T-helper 1 cell treated with Interleukin-12 subunit alpha and Interleukin-12 subunit beta and Interleukin-4 antibody, amounts not matched to agents 30 ng/mL and 1 ng/mL, for 36 hours (primary cell): ENCODE results near the gene MBNL2. TPM values are rescaled to one million over a fixed set of nuclear protein-coding genes. Genes with fewer than 3 reads are reported as not detected.

ENCODE experiments used
- intact Hi-C: fragments of 100-400 bp; cut with micrococcal nuclease; formaldehyde crosslinking; loops from one replicate; pipeline ENCODE4 v1.15.1; 2024
- total RNA-seq: library from RNA; stranded (reverse); gene quantifications from 2 replicates; pipeline ENCODE4 v1.2.3, GENCODE V29; 2022

The MBNL2 gene
- total RNA-seq, 1 donor from 2014 or later: 12.4 TPM

DNA sequence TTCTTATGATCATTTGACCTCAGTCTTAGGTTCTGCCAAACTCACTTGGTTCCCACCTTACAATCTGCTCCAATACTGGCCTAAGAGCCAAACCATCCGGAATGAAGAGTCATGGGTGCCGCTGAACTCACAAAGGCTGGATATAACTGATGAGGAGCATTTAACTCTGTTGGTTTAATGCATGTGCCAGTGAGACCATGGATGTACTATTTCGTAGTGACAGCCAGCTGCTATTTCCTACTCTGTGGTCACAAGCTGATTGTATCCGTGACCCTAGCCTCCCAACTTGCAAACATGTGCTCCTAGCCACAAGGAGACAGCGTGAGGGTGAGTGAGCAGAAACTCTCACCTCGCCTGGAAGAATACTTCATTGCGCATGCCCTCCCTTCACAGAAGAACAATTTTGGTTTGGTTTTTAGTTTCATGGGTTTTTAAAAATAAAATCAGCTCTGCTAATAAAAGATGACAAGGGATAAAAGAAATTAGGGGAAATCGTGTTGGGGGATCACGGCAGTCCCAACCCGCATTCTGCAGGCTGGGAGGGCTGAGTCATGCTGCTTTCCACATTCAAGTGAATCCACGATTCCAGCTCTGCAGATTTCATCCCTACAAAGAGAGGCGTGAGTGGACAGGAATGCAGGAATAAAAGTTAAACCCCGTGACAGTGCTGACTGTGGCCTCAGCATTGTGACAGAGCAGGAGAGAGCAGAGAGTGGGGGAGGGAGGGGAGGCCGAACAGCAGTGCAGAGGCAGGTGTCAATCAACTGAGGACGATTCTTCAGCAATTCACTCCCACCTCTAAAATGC, 145.1 kb downstream of the MBNL2 start:
- intact Hi-C loops: loop anchor here (5.0 kb wide), 1 partner anchor 610 kb away; no protein-coding TSS in a partner anchor

GRCh38 chr13:97369261-97369893, 147.2 kb downstream of the MBNL2 start:
- intact Hi-C loops: loop anchor here (1.0 to 5.0 kb wide), 3 partner anchors 10 to 608 kb away; no protein-coding TSS in a partner anchor

GRCh38 chr13:97371486-97372109, 149.5 kb downstream of the MBNL2 start:
- intact Hi-C loops: no loop called here

DNA sequence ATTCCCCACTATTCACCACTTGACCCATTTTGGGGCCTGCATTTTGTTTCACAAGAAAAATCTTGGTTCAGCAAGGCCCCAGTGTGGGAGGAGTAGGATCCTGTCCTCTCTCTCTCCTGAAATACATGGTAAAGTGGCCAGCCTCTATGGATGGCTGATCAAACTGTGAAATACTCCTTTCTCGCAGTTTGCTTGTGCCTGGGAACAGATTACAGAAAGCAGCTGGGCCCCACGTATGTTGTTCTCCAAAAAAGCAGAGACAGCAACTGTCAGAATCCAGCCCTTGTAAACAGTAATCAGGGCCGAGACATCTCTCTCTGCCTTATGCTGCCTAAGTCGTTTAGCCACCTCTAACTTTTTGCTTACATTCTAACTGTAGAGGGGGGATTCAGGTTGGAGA, 150.8 kb downstream of the MBNL2 start:
- intact Hi-C loops: no loop called here

GRCh38 chr13:97373787-97374186, 151.7 kb downstream of the MBNL2 start:
- intact Hi-C loops: no loop called here

DNA sequence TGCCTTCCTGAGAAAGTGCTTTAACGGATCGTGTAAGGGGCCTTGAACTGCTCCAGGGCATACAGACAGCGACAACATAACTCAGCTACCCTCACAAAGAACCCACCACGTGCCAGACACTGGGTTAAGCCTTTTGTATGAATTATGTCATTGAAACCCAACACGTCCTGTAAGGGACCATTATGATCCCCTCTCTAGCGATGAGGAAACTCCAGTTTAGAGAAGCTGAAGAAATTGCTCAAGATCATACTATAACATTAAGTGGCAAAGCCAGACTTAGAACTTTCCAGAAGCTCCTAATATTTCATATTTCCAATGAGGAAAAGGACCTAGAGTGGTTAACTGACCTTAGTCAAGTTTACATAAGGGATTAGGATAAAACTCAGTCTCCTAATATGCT, 154.8 kb downstream of the MBNL2 start:
- intact Hi-C loops: no loop called here

DNA sequence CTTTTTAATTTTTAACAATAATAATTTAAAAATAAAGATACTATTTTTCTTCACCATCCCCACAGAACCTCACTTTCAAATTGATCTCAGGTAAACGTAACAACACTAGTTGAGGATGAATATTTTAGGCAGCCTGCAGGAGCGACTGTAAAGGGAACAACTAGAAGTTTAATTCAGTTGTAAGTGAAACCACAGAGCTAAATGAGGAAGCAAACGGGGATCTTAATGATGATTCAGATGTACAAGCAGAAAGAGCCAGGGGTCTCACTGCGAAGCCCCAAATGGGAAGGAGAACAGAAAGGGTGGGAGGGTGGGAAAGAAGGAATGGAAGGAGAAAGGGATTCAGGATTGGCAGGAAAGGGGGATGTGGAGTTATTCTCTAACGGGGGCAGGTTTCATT, 157.3 kb downstream of the MBNL2 start:
- intact Hi-C loops: no loop called here

DNA sequence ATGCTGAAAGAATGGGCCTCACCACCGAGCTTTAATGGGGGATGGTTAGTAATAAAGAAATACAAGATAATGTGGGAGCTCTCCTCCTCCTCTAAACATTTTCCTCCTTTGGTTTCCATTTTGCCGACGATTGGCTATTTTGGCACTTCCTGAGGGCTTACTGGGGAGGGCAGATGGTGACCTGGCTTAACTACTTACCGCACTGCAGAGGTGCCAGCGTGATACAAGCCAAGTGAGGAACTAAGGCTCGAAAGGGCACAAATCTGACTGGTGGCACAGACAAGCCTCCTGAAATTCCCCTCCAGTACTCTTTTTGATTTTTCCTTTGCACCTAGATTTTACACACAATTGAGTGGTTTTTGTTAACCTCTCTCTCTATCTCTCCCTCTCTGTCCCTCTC, 158.6 kb downstream of the MBNL2 start:
- intact Hi-C loops: no loop called here

DNA sequence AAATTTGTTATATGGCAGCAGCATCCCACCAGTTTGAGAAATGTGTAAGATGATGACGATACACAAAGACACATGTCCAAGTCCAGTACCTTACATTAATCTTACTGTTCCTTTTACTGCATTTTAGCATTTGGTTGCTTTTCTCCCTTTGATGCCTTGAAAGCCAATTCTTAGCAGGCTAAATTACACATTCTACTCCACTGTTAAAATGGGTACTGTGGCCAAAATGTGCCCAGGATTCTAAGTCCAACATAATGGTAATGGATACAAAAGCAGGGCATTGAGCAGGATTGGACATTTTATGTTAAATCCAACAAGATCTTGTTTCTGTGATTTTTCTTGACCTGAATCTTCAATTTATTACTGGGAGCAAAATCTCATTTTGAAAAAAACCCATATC, 159.1 kb downstream of the MBNL2 start:
- intact Hi-C loops: no loop called here

DNA sequence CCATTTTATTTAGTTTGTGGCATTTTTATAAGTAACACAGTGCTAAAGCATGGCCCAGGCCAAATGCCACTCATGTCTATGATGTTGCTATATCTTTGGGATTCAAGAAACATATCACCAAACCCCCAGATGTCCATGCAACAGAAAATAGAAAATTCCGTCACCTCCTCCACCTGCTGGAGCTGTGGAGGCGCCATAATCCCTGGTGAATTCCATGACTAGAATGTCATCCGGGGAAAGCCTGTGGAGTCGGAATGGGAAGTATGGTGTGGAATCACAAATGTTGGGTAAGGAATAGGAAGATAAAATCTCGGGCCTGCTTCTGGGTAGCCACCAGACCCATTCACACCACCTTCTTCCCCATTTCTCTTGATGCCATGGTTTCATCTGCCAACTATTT, 160.1 kb downstream of the MBNL2 start:
- intact Hi-C loops: no loop called here

DNA sequence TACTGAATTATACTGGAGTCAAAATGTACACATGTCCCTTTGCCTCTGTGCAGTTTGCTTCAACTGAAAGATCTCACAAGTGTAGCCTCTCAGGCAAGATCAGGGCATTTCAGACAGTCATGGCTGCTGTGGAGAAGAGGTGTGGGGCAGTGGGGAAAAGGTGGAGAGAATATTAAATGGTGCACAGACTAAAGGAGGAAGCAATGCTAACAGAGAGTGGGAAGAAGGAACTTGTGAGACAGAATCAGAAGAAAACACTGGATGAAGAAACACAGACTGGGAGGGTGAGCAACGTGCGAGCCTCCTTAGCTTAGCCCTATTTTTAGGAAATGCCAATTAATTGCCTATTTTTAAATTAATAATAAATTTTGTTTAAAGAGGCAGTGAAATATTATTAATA, 162.2 kb downstream of the MBNL2 start:
- intact Hi-C loops: no loop called here

DNA sequence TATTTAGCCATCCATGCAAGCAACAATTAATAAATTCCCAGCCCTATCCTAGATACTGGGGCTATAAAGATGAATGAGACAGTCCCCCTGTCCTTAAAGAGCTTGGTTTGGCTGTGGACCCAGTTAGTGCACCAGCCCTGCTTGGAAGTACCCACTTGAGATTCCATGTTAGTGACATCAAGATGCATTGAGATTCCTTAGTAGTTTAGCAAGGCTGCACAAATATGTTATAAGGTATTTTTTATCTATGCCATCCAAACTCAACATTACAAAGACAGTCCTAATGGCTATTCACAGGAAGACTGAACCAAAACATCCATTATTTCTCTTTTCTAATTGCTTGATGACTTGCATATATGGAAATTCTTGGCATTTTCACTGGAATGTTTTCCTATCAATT, 163.0 kb downstream of the MBNL2 start:
- intact Hi-C loops: no loop called here

DNA sequence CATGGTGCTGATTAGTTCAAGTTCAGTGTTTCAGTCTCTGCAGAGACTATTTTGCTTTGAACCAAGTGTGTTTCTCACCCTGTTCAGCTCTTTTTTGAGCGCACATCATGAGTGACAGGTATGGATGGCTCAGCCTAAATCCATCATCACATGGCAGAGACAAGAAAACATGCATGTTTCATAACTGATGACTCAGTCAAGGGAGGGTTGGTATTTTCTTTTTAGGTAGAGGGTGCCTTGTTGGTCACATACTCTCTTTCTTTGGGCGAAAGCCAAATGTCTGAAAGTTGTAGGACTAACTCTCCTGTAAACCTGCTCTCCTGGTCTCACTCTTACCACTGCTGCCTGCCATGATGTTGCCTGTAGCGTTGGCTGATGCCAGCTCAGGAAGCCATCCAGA, 163.7 kb downstream of the MBNL2 start:
- intact Hi-C loops: no loop called here

DNA sequence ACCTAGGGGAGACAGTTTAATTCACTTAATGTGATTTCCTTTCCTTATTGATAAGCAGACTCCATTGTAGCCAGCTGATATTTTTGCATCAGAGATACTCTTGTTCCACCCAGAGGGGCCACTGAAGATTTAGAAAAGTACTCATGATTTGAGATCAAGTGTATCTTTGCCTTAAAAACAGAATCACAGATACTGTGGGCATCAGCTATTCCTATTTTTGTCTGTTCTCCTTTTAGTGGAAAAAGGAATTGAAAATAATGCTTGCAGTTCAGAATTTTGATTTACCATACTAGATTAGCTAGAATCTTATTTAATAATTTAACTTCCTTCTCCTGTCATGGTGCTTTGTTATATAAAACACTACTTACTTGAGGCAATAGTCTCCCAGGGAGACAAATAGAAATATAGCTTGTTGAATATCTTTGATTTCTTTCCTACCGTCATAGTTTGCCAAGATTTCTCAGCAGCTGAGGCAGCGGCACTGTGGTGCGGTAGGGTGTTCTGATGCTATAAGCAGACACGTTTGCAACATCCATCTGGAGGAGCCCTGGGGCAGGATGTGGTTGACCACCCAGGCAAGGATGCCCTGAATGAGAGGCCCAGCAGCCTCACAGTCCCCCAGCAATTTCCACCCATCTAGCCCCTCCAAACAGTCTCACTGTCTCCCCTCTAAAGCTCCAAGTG, 164.8 kb downstream of the MBNL2 start:
- intact Hi-C loops: no loop called here

DNA sequence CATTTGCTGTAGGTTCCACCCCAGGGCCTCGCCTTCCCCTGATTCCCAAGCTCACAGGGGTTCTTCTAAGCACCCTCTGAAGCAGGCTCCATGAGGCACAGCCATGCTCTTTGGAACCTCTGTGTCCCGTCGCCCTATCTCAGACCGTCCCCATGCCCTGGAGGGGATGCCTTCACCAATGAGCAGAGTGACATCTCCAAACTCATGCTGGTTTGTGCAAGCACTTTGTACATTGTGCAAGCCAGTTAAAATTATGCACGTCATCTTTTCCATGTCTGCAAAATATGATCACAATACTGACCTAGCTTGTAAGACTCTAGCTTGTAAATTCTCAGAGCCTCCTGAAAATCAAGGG, 165.3 kb downstream of the MBNL2 start:
- intact Hi-C loops: no loop called here

DNA sequence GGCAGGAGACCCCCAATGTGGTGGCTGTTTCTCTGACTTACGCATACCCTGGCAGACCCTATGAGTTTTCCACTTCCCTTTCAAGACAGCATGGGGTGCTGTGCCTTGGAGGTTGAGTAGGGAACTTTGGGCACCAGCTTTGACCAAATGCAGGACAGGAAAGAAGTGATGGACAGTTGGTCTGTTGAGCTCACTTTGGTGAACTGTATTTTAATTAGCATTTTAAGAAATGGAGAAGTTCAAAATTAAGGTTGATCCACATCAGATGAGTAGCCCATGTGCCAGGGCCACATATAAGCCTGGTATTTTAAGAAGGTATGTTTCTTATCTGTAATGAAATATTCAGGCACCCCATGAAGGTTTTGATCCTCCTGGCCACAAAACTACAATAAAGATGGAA, 165.8 kb downstream of the MBNL2 start:
- intact Hi-C loops: no loop called here

DNA sequence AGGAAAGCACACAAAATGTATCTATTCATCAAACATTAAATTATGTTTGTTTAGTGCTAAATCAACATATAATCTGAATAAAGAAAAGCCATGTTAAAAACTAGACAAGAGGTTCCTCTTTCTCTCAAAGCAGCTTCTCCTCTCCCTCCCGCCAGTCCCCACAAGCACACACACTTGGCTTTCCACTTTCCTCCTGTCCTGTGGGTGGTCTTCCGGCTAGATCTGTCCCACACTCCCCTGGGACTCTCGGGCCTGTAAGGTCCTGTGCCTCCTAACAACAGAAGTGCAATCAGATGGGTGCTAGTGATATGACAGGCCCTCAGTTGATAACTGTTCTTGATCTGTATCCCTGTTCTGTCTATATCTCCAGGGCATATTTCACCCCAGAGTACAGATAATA, 166.2 kb downstream of the MBNL2 start:
- intact Hi-C loops: no loop called here

DNA sequence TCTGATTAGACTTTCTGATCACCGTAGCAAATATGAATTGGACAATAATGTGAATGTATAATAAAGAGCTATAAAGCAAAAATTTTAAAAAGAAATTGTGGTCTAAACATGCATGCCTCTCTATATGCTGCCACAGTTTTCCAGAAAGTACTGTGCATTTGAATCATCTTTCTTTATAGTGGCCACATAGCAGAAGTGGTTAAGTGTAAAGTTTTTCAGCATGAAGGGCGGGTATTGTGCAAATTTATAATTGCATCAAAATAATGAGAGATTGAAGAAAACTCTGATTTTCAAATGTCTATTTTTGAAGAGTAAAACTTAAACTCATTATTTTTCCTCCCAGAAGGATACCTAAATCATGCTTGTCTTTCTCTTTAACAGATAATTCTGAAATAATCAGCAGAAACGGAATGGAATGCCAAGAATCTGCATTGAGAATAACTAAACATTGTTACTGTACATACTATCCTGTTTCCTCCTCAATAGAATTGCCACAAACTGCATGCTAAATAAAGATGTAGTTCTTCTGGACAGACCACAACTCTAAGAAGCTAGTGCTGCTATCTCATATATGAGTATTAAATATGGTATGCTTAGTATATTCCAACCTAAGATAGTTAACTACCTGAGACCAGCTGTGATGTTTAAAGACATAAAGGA, 168.9 kb downstream of the MBNL2 start:
- intact Hi-C loops: no loop called here

DNA sequence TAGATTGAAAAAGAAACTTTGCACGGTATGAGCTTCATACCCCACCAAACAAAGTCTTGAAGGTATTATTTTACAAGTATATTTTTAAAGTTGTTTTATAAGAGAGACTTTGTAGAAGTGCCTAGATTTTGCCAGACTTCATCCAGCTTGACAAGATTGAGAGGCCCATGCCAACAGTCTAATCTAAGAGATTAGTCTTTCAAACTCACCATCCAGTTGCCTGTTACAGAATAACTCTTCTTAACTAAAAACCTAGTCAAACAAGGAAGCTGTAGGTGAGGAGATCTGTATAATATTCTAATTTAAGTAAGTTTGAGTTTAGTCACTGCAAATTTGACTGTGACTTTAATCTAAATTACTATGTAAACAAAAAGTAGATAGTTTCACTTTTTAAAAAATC, 169.9 kb downstream of the MBNL2 start:
- intact Hi-C loops: no loop called here

DNA sequence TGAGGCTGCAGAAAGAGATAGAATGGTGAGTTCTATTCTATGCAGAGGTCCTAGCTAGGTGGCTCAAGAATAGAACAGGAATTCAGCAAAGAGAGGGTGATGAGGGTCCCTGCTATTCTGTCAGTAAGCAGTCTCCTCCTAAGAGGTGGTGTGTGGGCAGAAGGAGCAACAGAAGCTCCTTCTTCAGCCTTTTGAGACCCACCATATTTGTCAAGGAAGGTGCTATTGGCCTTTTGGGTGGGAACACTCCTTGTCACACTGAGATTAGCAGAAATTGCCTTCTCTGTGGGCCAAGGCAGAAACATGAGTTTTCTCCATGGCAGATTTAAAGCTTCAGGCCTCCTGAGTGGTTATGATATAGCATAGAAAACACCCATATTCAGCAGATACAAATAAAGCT, 172.4 kb downstream of the MBNL2 start:
- intact Hi-C loops: no loop called here

DNA sequence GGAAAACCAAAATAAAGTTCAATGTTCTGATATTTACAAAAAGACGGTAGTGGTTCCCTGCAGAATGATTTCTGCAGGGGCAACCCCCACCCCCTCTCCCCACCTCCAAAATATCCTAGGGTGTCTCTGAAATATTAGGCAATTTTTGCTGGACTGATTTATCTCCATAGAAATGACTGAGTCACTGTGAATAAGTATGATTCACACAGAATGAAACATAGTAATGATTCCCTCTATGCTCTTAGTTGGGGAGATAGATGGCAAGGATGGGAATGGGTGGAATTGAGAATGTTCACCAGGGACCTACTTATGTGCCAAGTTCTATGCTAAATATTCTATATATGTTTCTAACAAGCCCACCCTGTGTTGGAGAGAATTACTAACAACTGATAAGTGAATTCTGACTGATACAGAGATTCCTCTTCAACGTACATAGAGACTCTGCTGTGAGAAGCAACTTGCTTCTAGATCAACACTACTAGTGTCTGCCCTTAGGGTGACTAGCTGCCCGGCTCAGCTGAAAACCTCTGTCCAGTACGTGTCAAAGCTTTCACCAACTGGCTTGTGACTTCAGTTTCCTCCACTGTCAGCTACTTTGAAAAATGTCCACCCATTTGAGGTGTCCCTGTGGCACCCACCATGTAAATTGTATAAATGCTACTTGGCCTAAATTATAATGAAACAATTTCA, 173.5 kb downstream of the MBNL2 start:
- intact Hi-C loops: no loop called here
